WTC11 (cell line): ENCODE measurements around the gene TBCB. TPM values are rescaled to one million over a fixed set of nuclear protein-coding genes. Genes with fewer than 3 reads are reported as not detected.

Experiments
- ATAC-seq: fragments of 200-7000 bp; cut with Tn5 transposase; 2 replicates; pipeline ENCODE4 v1.10.0; 2021; ENCODE audit warnings: mild to moderate bottlenecking, moderate library complexity
- CTCF ChIA-PET: fragments of 300-600 bp; sonication (Branson Sonifier 250); formaldehyde crosslinking; loops from one replicate; lab custom pipeline; 2021; ENCODE audit warnings: antibody characterized with exemption; lab: Charles Lee
- POLR2A ChIA-PET: fragments of 350-600 bp; sonication (Branson Sonifier 250); formaldehyde crosslinking; loops from one replicate; lab custom pipeline; 2021; ENCODE audit warnings: antibody characterized with exemption; lab: Charles Lee
- DNase-seq: peaks from one replicate; pipeline ENCODE4 v3.0.0; 2021; ENCODE audit warnings: low spot score
- H3K27ac Mint-ChIP-seq: 2 replicates; pipeline ENCODE4 v1.8.0; 2021; ENCODE audit warnings: mixed read lengths
- H3K27me3 Mint-ChIP-seq: 2 replicates; pipeline ENCODE4 v1.8.0; 2021; ENCODE audit warnings: low read depth, mild to moderate bottlenecking, moderate library complexity, mixed read lengths
- H3K36me3 Mint-ChIP-seq: 2 replicates; pipeline ENCODE4 v1.8.0; 2021; ENCODE audit warnings: mixed read lengths
- H3K4me1 Mint-ChIP-seq: 2 replicates; pipeline ENCODE4 v1.8.0; 2022; ENCODE audit warnings: mixed read lengths
- H3K4me3 Mint-ChIP-seq: 2 replicates; pipeline ENCODE4 v1.8.0; 2021; ENCODE audit warnings: mild to moderate bottlenecking, moderate library complexity, mixed read lengths
- H3K9me3 Mint-ChIP-seq: 2 replicates; pipeline ENCODE4 v1.8.0; 2021; ENCODE audit warnings: mixed read lengths
- CREB1 ChIP-seq: sonication (generic); formaldehyde crosslinking; IDR thresholded peaks from 2 replicates; pipeline ENCODE4 v1.8.0; 2023; ENCODE audit warnings: mild to moderate bottlenecking, missing genetic modification reagents
- EMX1 ChIP-seq: fragments of 250-450 bp; sonication (Bioruptor Pico); IDR thresholded peaks from 2 replicates; pipeline ENCODE4 v1.8.0; 2021; ENCODE audit warnings: mild to moderate bottlenecking
- ESRRA ChIP-seq: sonication (generic); formaldehyde crosslinking; IDR thresholded peaks from 2 replicates; pipeline ENCODE4 v1.8.1; 2022; ENCODE audit warnings: mild to moderate bottlenecking, missing genetic modification reagents, borderline replicate concordance
- ETV6 ChIP-seq: sonication (generic); formaldehyde crosslinking; IDR thresholded peaks from 2 replicates; pipeline ENCODE4 v1.8.1; 2022; ENCODE audit warnings: mild to moderate bottlenecking, missing genetic modification reagents
- FOXJ3 ChIP-seq: sonication (generic); formaldehyde crosslinking; IDR thresholded peaks from 2 replicates; pipeline ENCODE4 v1.9.0; 2021; ENCODE audit warnings: missing genetic modification reagents, mild to moderate bottlenecking, borderline replicate concordance
- GRHL2 ChIP-seq: fragments of 250-450 bp; sonication (Bioruptor Pico); IDR thresholded peaks from 2 replicates; pipeline ENCODE4 v1.8.0; 2022; ENCODE audit warnings: mild to moderate bottlenecking, moderate library complexity; ENCODE audit not compliant: insufficient replicate concordance, severe bottlenecking
- JUN ChIP-seq: sonication (generic); formaldehyde crosslinking; IDR thresholded peaks from 2 replicates; pipeline ENCODE4 v1.8.0; 2023; ENCODE audit warnings: mild to moderate bottlenecking, missing genetic modification reagents
- MXD4 ChIP-seq: fragments of 250-450 bp; sonication (Bioruptor Pico); IDR thresholded peaks from 2 replicates; pipeline ENCODE4 v1.8.0; 2021; ENCODE audit warnings: mild to moderate bottlenecking, moderate library complexity, borderline replicate concordance
- NFE2L1 ChIP-seq: sonication (generic); formaldehyde crosslinking; IDR thresholded peaks from 2 replicates; pipeline ENCODE4 v1.8.1; 2023; ENCODE audit warnings: missing genetic modification reagents
- NR1H2 ChIP-seq: sonication (generic); formaldehyde crosslinking; IDR thresholded peaks from 2 replicates; pipeline ENCODE4 v1.9.0; 2021; ENCODE audit warnings: mild to moderate bottlenecking, moderate library complexity, missing genetic modification reagents
- NR3C1 ChIP-seq: sonication (generic); formaldehyde crosslinking; conservative IDR thresholded peaks from 2 replicates; pipeline ENCODE4 v1.8.1; 2023; ENCODE audit warnings: low read depth, mild to moderate bottlenecking, missing genetic modification reagents
- OVOL2 ChIP-seq: fragments of 250-450 bp; sonication (Bioruptor Pico); IDR thresholded peaks from 2 replicates; pipeline ENCODE4 v1.9.0; 2021; ENCODE audit warnings: mild to moderate bottlenecking, borderline replicate concordance
- PRRX2 ChIP-seq: fragments of 250-450 bp; sonication (Bioruptor Pico); IDR thresholded peaks from 2 replicates; pipeline ENCODE4 v1.8.0; 2021; ENCODE audit warnings: mild to moderate bottlenecking
- RORB ChIP-seq: fragments of 250-450 bp; sonication (Bioruptor Pico); IDR thresholded peaks from 2 replicates; pipeline ENCODE4 v1.9.0; 2021; ENCODE audit warnings: mild to moderate bottlenecking
- SMAD4 ChIP-seq: sonication (generic); formaldehyde crosslinking; IDR thresholded peaks from 2 replicates; pipeline ENCODE4 v1.8.0; 2022; ENCODE audit warnings: mild to moderate bottlenecking, missing genetic modification reagents
- ZNF121 ChIP-seq: sonication (generic); formaldehyde crosslinking; IDR thresholded peaks from 2 replicates; pipeline ENCODE4 v1.8.0; 2023; ENCODE audit warnings: missing genetic modification reagents
- ZNF232 ChIP-seq: sonication (generic); formaldehyde crosslinking; IDR thresholded peaks from 2 replicates; pipeline ENCODE4 v1.8.0; 2022; ENCODE audit warnings: mild to moderate bottlenecking, missing genetic modification reagents
- ZNF671 ChIP-seq: fragments of 250-450 bp; sonication (Bioruptor Pico); IDR thresholded peaks from 2 replicates; pipeline ENCODE4 v1.8.0; 2021; ENCODE audit warnings: mild to moderate bottlenecking
- total RNA-seq: library from RNA; stranded (reverse); gene quantifications from 3 replicates; pipeline ENCODE4 v1.2.3, GENCODE V29; 2021
- TF ChIP-seq, protein P1 (sequence below): sonication (generic); formaldehyde crosslinking; IDR thresholded peaks from 2 replicates; pipeline ENCODE4 v1.8.0; 2022; ENCODE audit warnings: missing genetic modification reagents
- TF ChIP-seq, protein P2 (sequence below): sonication (generic); formaldehyde crosslinking; IDR thresholded peaks from 2 replicates; pipeline ENCODE4 v1.8.1; 2022; ENCODE audit warnings: missing genetic modification reagents, borderline replicate concordance
- TF ChIP-seq, protein P3 (sequence below): sonication (generic); formaldehyde crosslinking; IDR thresholded peaks from 2 replicates; pipeline ENCODE4 v1.8.0; 2023; ENCODE audit warnings: missing genetic modification reagents
- TF ChIP-seq, protein P4 (sequence below): sonication (generic); formaldehyde crosslinking; IDR thresholded peaks from 2 replicates; pipeline ENCODE4 v1.8.1; 2023; ENCODE audit warnings: mild to moderate bottlenecking, missing genetic modification reagents, moderate library complexity
- TF ChIP-seq, protein P5 (sequence below): fragments of 250-450 bp; sonication (Bioruptor Pico); IDR thresholded peaks from 2 replicates; pipeline ENCODE4 v1.9.0; 2021; ENCODE audit warnings: mild to moderate bottlenecking
- TF ChIP-seq, protein P6 (sequence below): sonication (generic); formaldehyde crosslinking; IDR thresholded peaks from 2 replicates; pipeline ENCODE4 v1.8.1; 2023; ENCODE audit warnings: mild to moderate bottlenecking, missing genetic modification reagents, borderline replicate concordance

The TBCB gene
- total RNA-seq, 1 experiment from 2014 or later: 182 TPM

DNA sequence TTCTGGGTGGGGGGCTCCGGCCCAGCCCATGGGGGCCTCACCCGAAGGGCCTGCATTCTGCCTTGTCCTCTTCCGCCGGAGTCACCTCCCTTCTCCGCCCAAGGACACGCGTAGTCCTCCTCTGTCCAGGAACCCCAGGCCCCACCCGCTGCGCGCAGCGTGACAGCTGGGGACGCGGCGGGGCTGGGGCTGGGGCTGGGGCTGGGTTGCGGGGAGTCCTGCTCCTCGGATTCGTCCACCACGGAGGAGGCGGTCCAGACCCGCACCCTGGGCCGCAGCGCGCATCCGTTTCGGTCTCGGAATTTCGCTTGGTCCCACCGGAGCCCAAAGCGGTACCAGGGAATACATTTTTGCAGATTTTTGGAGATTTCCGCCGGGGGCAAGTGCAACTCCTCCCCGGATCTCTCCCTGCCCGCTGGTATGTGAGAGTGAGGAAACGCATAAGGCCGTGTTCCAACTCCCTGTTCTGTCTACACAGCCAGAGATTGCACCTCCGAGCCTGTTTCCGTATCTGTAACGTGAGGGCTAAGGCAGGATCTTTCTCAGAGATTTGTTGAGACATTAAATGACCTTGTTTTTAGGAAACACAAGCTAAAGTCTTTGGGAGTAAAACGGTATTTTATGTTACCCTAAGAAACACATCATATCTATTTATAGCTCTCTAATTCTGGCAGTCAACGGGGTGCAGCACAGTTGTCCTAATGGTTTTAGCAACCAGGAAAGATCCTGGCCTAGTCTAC, 37.3 kb downstream of the TBCB start, which contains the start of gene COX7A1:
Gene COX7A1 (minus strand): TSS at position 96 of the 740 bp plus-strand sequence. CDS start 40 bp downstream, at position 56.
- Mint-ChIP-seq H3K9me3 (no peaks in the 10 kb centered on the region), H3K4me3 (no peak within 1 kb of the TSS), H3K27me3 (no peaks in the 10 kb centered on the region), H3K36me3 (peaks cover 26% of the 10 kb centered on the region), H3K27ac (peak within 1 kb of the TSS; percentile 49; the same call in 1 of the 2 replicates), H3K4me1 (peaks cover 28% of the 10 kb centered on the region)
- TF ChIP-seq, protein P1, sequence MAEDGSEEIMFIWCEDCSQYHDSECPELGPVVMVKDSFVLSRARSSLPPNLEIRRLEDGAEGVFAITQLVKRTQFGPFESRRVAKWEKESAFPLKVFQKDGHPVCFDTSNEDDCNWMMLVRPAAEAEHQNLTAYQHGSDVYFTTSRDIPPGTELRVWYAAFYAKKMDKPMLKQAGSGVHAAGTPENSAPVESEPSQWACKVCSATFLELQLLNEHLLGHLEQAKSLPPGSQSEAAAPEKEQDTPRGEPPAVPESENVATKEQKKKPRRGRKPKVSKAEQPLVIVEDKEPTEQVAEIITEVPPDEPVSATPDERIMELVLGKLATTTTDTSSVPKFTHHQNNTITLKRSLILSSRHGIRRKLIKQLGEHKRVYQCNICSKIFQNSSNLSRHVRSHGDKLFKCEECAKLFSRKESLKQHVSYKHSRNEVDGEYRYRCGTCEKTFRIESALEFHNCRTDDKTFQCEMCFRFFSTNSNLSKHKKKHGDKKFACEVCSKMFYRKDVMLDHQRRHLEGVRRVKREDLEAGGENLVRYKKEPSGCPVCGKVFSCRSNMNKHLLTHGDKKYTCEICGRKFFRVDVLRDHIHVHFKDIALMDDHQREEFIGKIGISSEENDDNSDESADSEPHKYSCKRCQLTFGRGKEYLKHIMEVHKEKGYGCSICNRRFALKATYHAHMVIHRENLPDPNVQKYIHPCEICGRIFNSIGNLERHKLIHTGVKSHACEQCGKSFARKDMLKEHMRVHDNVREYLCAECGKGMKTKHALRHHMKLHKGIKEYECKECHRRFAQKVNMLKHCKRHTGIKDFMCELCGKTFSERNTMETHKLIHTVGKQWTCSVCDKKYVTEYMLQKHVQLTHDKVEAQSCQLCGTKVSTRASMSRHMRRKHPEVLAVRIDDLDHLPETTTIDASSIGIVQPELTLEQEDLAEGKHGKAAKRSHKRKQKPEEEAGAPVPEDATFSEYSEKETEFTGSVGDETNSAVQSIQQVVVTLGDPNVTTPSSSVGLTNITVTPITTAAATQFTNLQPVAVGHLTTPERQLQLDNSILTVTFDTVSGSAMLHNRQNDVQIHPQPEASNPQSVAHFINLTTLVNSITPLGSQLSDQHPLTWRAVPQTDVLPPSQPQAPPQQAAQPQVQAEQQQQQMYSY: no peak
- TF ChIP-seq ZNF121: no peak
- no peak for TF ChIP-seq NFE2L1
- TF ChIP-seq, protein P2, sequence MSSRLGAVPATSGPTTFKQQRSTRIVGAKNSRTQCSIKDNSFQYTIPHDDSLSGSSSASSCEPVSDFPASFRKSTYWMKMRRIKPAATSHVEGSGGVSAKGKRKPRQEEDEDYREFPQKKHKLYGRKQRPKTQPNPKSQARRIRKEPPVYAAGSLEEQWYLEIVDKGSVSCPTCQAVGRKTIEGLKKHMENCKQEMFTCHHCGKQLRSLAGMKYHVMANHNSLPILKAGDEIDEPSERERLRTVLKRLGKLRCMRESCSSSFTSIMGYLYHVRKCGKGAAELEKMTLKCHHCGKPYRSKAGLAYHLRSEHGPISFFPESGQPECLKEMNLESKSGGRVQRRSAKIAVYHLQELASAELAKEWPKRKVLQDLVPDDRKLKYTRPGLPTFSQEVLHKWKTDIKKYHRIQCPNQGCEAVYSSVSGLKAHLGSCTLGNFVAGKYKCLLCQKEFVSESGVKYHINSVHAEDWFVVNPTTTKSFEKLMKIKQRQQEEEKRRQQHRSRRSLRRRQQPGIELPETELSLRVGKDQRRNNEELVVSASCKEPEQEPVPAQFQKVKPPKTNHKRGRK (CRISPR knock-in tag): no peak
- no peak for TF ChIP-seq CREB1
- TF ChIP-seq EMX1 (CRISPR knock-in tag): no peak
- TF ChIP-seq, protein P3, sequence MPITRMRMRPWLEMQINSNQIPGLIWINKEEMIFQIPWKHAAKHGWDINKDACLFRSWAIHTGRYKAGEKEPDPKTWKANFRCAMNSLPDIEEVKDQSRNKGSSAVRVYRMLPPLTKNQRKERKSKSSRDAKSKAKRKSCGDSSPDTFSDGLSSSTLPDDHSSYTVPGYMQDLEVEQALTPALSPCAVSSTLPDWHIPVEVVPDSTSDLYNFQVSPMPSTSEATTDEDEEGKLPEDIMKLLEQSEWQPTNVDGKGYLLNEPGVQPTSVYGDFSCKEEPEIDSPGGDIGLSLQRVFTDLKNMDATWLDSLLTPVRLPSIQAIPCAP (CRISPR knock-in tag): no peak
- TF ChIP-seq, protein P4, sequence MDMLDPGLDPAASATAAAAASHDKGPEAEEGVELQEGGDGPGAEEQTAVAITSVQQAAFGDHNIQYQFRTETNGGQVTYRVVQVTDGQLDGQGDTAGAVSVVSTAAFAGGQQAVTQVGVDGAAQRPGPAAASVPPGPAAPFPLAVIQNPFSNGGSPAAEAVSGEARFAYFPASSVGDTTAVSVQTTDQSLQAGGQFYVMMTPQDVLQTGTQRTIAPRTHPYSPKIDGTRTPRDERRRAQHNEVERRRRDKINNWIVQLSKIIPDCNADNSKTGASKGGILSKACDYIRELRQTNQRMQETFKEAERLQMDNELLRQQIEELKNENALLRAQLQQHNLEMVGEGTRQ: no peak
- TF ChIP-seq ZNF232 (CRISPR knock-in tag): no peak
- TF ChIP-seq MXD4 (CRISPR knock-in tag): no peak
- TF ChIP-seq NR1H2 (CRISPR knock-in tag): no peak
- no peak for TF ChIP-seq OVOL2 (CRISPR knock-in tag)
- TF ChIP-seq SMAD4 (CRISPR knock-in tag): no peak
- TF ChIP-seq PRRX2 (CRISPR knock-in tag): no peak
- no peak for TF ChIP-seq NR3C1
- no peak for TF ChIP-seq ETV6 (CRISPR knock-in tag)
- TF ChIP-seq, protein P5, sequence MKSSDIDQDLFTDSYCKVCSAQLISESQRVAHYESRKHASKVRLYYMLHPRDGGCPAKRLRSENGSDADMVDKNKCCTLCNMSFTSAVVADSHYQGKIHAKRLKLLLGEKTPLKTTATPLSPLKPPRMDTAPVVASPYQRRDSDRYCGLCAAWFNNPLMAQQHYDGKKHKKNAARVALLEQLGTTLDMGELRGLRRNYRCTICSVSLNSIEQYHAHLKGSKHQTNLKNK (CRISPR knock-in tag): no peak
- TF ChIP-seq ZNF671 (CRISPR knock-in tag): no peak
- no peak for TF ChIP-seq GRHL2 (CRISPR knock-in tag)
- ChIA-PET CTCF (interaction anchor here (0.7 to 2.6 kb wide), 3 partner anchors 24 to 55 kb away, joined by 3 to 11 read pairs (median 3); no protein-coding TSS in a partner anchor), POLR2A (no interaction called here)
- ATAC-seq (peak; percentile 55), DNase-seq (no peak)

DNA sequence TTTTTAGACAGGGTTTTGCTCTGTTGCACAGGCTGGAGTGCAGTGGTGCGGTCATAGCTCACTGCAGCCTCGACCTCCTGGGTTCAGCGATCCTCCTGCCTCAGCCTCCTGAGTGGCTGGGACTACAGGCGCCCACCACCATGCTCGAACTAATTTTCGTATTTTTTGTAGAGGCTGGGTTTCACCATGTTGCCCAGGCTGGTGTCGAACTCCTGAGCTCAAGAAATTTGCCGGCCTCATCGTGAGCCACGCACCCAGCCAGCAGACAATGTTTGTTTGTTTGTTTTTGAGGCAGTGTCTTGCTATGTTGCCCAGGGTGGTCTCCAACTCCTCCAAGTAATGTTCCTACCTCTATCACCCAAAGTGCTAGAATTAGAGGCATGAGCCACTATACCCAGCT, 37.9 kb downstream of the TBCB start:
- Mint-ChIP-seq H3K4me3 (no peak overlapping the region), H3K9me3 (no peaks in the 10 kb centered on the region), H3K27me3 (no peaks in the 10 kb centered on the region), H3K27ac (no peak overlapping the region), H3K36me3 (peaks cover 22% of the 10 kb centered on the region), H3K4me1 (peaks cover 34% of the 10 kb centered on the region)
- DNase-seq (no peak), ATAC-seq (no peak)
- POLR2A ChIA-PET: no interaction called here
- CTCF ChIA-PET: interaction anchor here (0.7 to 0.8 kb wide), 2 partner anchors 25 to 55 kb away, joined by 3 read pairs; no protein-coding TSS in a partner anchor
- TF ChIP-seq, protein P6, sequence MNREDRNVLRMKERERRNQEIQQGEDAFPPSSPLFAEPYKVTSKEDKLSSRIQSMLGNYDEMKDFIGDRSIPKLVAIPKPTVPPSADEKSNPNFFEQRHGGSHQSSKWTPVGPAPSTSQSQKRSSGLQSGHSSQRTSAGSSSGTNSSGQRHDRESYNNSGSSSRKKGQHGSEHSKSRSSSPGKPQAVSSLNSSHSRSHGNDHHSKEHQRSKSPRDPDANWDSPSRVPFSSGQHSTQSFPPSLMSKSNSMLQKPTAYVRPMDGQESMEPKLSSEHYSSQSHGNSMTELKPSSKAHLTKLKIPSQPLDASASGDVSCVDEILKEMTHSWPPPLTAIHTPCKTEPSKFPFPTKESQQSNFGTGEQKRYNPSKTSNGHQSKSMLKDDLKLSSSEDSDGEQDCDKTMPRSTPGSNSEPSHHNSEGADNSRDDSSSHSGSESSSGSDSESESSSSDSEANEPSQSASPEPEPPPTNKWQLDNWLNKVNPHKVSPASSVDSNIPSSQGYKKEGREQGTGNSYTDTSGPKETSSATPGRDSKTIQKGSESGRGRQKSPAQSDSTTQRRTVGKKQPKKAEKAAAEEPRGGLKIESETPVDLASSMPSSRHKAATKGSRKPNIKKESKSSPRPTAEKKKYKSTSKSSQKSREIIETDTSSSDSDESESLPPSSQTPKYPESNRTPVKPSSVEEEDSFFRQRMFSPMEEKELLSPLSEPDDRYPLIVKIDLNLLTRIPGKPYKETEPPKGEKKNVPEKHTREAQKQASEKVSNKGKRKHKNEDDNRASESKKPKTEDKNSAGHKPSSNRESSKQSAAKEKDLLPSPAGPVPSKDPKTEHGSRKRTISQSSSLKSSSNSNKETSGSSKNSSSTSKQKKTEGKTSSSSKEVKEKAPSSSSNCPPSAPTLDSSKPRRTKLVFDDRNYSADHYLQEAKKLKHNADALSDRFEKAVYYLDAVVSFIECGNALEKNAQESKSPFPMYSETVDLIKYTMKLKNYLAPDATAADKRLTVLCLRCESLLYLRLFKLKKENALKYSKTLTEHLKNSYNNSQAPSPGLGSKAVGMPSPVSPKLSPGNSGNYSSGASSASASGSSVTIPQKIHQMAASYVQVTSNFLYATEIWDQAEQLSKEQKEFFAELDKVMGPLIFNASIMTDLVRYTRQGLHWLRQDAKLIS (CRISPR knock-in tag): no peak
- no peak for TF ChIP-seq FOXJ3
- no peak for TF ChIP-seq ETV6 (CRISPR knock-in tag)
- no peak for TF ChIP-seq RORB (CRISPR knock-in tag)
- no peak for TF ChIP-seq ESRRA
- no peak for TF ChIP-seq GRHL2 (CRISPR knock-in tag)
- no peak for TF ChIP-seq ZNF121
- TF ChIP-seq JUN (CRISPR knock-in tag): no peak
